ENCODE data around the gene ZNF230. TPM values are rescaled to one million over a fixed set of nuclear protein-coding genes. Genes with fewer than 3 reads are reported as not detected.

Gene ZNF230
- total RNA-seq, result 1 to 10 TPM; 4.4 to 5.0 TPM

DNA sequence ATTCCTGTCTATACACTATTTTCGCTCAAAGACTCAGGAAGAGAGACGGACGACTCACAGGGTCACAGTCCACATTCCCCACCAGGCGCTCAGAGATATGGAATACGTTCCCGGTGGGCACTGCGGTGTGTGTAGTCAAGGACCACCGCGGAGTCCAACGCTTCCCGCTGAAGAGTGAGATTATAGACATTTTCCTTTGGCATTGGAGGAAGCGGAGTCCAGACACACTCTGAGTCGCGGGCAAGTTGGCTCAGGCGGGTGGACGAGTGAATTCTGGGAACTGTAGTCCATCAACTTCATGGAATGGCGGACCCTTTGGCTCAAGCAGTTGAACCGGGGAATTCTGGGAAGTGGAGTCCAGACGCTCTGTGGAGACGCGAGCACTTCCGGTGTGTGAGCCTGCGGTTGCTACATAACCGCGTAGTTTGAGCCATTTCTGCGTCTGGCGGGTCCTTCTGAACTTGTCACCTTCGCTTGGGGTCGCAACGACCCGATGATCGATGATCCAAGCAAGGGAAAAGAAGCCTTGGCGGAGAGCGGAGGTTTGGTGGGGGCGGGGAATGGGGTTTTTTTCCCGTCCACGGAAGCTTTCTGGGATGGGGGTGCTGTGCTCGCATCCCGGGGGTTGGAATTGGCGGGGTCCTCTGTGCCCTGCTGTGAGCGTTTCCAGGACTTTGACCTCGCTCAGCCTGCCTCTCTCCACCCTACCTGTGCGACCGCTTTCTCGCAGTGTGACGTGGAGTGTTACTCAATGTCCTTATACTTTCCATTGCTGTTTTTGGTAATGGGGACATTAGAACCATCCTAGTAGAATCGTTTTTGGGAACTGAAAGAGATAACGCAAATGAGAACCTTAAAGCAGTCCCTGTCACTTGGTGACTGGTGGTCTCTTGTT lies at the start of gene ZNF230:
Gene ZNF230, plus strand, starts transcription at position 392 of the 895 bp plus-strand sequence. CDS start 4,122 bp downstream, outside the sequence.
- no peaks in the 10 kb centered on the region for H3K27me3 Mint-ChIP-seq (ENCODE audit: low read depth)
- DNase-seq, result peak; percentile 92
- H3K4me1 Mint-ChIP-seq (ENCODE audit: low read depth), result peaks cover 16% of the 10 kb centered on the region
- H3K4me3 Mint-ChIP-seq, result peak within 1 kb of the TSS; percentile 96
- H3K27ac Mint-ChIP-seq, result peak within 1 kb of the TSS; percentile 96
- POLR2A ChIA-PET, result interaction anchor here (0.8 to 1.8 kb wide), 3 partner anchors 68 to 103 kb away, joined by 3 to 6 read pairs (median 4); partner anchors contain the start of genes ZNF224 and ZNF45
- ATAC-seq, result peak; percentile 95
- H3K9me3 Mint-ChIP-seq (ENCODE audit: insufficient read depth), result peaks cover 24% of the 10 kb centered on the region
- CTCF ChIA-PET, result interaction anchor here (1.2 to 1.5 kb wide), 3 partner anchors 14 to 92 kb away, joined by 3 to 6 read pairs (median 6); partner anchors contain the start of gene ZNF221
- H3K36me3 Mint-ChIP-seq (ENCODE audit: low read depth), result peaks cover 24% of the 10 kb centered on the region

DNA sequence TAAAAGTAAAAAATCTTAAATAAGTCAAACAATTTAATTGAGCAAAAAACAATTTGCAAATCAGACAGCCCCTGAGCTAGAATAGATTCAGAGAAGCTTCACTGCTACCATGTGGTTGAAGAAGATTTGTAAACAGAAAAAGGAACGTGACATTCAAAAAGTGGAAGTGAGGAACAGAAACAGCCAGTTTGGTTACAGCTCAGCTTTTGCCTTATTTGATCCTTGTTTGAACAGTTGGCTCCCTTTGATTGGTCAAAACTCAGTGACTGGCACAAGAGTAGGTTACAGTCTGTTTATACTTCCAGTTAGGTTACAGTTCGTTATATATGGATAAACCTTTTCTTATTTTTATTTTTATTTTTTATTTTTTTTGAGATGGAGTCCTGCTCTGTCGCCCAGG lies 45.9 kb upstream of the ZNF230 start:
- ChIA-PET POLR2A (no interaction called here), CTCF (no interaction called here)
- Mint-ChIP-seq H3K4me1 (ENCODE audit: low read depth) (peaks cover 3% of the 10 kb centered on the region), H3K4me3 (no peak overlapping the region), H3K27ac (no peak overlapping the region), H3K36me3 (ENCODE audit: low read depth) (peaks cover 10% of the 10 kb centered on the region), H3K9me3 (ENCODE audit: insufficient read depth) (peaks cover 30% of the 10 kb centered on the region), H3K27me3 (ENCODE audit: low read depth) (no peaks in the 10 kb centered on the region)
- ATAC-seq (no peak), DNase-seq (no peak)

DNA sequence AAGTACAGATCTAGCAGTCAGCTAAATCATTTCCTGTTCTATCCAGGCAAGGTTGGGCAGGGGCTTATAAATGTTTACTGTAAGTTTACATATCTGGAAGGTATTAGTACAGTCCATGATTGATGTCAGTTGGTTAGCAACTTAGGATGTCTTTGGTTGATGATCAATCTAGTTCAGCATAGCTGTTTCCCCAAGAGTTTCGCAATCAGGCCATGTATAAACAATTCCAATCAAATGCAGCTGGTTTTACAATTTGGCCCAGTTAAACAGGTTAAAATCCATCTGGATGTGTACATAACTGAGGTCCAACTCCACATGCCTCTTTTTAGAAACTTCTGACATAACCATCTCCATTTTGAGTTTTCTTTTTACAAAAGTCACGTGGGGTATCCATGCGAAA lies 44.9 kb upstream of the ZNF230 start:
- ChIA-PET POLR2A (no interaction called here), CTCF (no interaction called here)
- Mint-ChIP-seq H3K4me3 (no peak overlapping the region), H3K27me3 (ENCODE audit: low read depth) (no peaks in the 10 kb centered on the region), H3K9me3 (ENCODE audit: insufficient read depth) (peaks cover 30% of the 10 kb centered on the region), H3K27ac (no peak overlapping the region), H3K4me1 (ENCODE audit: low read depth) (no peaks in the 10 kb centered on the region), H3K36me3 (ENCODE audit: low read depth) (peaks cover 6% of the 10 kb centered on the region)
- DNase-seq (no peak), ATAC-seq (no peak)

DNA sequence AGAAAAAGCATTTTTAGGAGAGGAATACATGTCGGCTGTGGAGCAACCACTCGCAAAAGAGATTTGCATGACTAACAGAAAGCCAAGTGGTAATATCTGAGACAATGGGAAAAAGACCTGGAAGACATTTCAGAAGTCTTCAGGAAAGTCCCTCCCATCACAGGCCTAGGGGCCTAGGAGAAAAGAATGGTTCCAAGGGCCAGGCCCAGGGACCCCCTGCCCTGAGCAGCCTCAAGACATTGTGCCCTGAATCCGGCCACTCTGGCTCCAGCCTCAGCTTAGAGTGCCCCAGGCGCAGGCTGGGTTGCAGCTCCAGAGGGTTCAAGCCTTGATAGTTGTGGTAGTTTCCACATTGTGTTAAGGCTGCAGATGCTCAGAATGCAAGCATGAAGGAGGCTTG lies 42.3 kb upstream of the ZNF230 start:
- Mint-ChIP-seq H3K27ac (no peak overlapping the region), H3K9me3 (ENCODE audit: insufficient read depth) (peaks cover 36% of the 10 kb centered on the region), H3K27me3 (ENCODE audit: low read depth) (no peaks in the 10 kb centered on the region), H3K36me3 (ENCODE audit: low read depth) (peaks cover 10% of the 10 kb centered on the region), H3K4me1 (ENCODE audit: low read depth) (no peaks in the 10 kb centered on the region), H3K4me3 (no peak overlapping the region)
- POLR2A ChIA-PET, result no interaction called here
- no peak for DNase-seq
- ATAC-seq, result no peak
- CTCF ChIA-PET, result no interaction called here

DNA sequence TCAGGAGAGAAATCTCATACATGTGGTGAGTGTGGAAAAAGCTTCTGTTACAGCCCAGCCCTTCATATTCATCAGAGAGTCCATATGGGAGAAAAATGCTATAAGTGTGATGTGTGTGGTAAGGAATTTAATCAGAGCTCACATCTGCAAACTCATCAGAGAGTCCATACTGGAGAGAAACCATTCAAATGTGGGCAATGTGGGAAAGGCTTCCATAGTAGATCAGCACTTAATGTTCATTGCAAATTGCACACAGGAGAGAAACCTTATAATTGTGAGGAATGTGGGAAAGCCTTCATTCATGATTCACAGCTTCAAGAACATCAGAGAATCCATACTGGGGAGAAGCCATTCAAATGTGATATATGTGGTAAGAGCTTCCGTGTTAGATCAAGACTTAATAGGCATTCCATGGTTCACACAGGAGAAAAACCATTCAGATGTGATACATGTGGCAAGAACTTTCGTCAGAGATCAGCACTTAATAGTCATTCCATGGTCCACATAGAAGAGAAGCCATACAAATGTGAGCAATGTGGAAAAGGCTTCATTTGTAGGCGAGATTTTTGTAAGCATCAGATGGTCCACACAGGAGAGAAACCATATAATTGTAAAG lies 36.6 kb upstream of the ZNF230 start:
- ChIA-PET CTCF (no interaction called here), POLR2A (no interaction called here)
- H3K9me3 Mint-ChIP-seq (ENCODE audit: insufficient read depth), result peaks cover 53% of the 10 kb centered on the region
- DNase-seq, result no peak
- H3K4me3 Mint-ChIP-seq, result no peak overlapping the region
- ATAC-seq, result no peak
- peaks cover 33% of the 10 kb centered on the region for H3K36me3 Mint-ChIP-seq (ENCODE audit: low read depth)
- H3K27ac Mint-ChIP-seq, result no peak overlapping the region
- H3K27me3 Mint-ChIP-seq (ENCODE audit: low read depth), result no peaks in the 10 kb centered on the region
- no peaks in the 10 kb centered on the region for H3K4me1 Mint-ChIP-seq (ENCODE audit: low read depth)

DNA sequence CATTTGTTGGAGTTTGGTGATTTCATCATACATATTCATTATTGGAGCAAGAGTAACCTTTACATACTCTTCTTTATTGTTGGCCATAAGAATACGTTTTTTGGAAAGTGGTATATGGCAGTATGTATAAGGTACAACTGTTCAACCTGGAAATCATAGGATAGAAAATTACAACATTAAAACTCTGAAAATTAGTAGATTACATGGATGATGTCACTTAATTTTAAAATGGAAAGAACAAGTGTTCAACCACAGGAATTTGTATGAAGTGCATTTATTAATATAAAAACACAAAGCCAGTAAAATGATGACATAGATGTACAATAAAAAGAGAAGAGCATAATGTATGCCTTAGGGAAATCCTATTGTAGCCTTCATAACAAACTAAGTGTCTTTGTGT lies 26.0 kb upstream of the ZNF230 start:
- CTCF ChIA-PET, result no interaction called here
- Mint-ChIP-seq H3K27me3 (ENCODE audit: low read depth) (no peaks in the 10 kb centered on the region), H3K27ac (no peak overlapping the region), H3K36me3 (ENCODE audit: low read depth) (no peaks in the 10 kb centered on the region), H3K4me1 (ENCODE audit: low read depth) (no peaks in the 10 kb centered on the region), H3K4me3 (no peak overlapping the region), H3K9me3 (ENCODE audit: insufficient read depth) (peaks cover 37% of the 10 kb centered on the region)
- DNase-seq, result no peak
- ATAC-seq, result no peak
- POLR2A ChIA-PET, result no interaction called here

DNA sequence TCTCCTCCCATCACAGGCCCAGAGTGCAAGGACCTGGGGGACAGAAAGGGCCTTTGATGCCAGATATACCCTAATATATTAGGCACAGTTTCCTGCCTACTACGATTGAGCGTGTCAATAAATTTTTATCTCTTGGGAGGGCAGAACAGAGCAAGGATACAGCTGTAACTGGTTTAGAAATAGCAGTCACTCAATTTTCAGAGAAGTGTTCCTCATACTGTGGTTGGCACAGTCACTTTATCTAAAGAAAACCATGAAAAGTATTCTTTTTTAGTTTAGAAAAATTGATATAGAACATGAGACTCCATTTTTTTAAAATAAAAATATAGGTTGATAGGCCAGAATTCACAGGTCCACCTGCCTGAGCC lies 19.2 kb upstream of the ZNF230 start:
- Mint-ChIP-seq H3K4me3 (peak overlapping the region; percentile 42), H3K36me3 (ENCODE audit: low read depth) (peaks cover 7% of the 10 kb centered on the region), H3K27ac (no peak overlapping the region), H3K4me1 (ENCODE audit: low read depth) (peaks cover 6% of the 10 kb centered on the region), H3K27me3 (ENCODE audit: low read depth) (no peaks in the 10 kb centered on the region), H3K9me3 (ENCODE audit: insufficient read depth) (peaks cover 12% of the 10 kb centered on the region)
- POLR2A ChIA-PET, result interaction anchor here (0.6 kb wide), 1 partner anchor 163 kb away, joined by 3 read pairs; no protein-coding TSS in a partner anchor
- no peak for DNase-seq
- no peak for ATAC-seq
- CTCF ChIA-PET, result no interaction called here

DNA sequence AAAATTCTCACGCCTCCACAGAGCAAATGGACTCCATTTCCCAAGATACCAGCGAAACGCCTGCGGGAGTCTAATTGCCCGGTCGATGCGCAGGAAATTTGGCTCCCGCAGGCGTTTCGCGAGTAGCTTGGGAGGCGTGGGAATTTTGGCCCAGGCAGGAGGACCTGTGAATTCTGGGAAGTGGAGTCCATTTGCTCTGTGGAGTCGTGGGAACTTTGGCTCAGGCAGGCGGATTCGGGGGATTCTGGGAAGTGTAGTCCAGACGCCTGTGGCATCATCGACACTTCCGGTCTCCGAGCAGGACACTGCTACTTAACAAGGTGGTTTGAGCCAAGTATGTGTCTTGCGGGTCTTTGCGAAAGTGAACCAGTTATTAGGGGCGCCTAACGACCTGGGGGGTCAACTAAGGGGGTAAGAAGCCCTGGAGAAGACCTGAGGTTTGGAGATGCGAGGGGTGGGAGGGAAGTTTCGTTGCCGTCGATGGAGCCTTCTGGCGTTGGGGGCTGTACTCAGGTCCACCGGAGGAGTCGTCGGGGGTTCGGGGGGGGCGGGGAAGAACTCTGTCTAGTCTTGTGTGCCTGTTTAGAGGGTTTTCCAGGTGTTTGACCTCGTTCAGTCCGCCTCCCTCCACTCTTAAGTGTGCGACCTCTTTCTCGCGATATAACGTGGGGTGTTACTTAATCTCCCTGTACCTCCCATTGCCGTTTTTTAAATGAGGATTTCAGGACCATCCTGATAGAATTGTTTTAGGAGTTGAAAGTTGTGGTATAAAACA lies 18.7 kb upstream of the ZNF230 start, which contains the start of gene ZNF155:
Gene ZNF155, plus strand, starts transcription at position 277 of the 775 bp plus-strand sequence. CDS start 4,356 bp downstream, outside the sequence.
- ChIA-PET CTCF (no interaction called here), POLR2A (interaction anchor here (0.6 kb wide), 1 partner anchor 163 kb away, joined by 3 read pairs; no protein-coding TSS in a partner anchor)
- H3K27ac Mint-ChIP-seq, result peak within 1 kb of the TSS; percentile 94
- no peaks in the 10 kb centered on the region for H3K27me3 Mint-ChIP-seq (ENCODE audit: low read depth)
- peak within 1 kb of the TSS; percentile 89 for H3K4me3 Mint-ChIP-seq
- H3K4me1 Mint-ChIP-seq (ENCODE audit: low read depth), result peaks cover 6% of the 10 kb centered on the region
- peak; percentile 84 for ATAC-seq
- peaks cover 8% of the 10 kb centered on the region for H3K36me3 Mint-ChIP-seq (ENCODE audit: low read depth)
- H3K9me3 Mint-ChIP-seq (ENCODE audit: insufficient read depth), result peaks cover 8% of the 10 kb centered on the region
- peak; percentile 71 for DNase-seq

DNA sequence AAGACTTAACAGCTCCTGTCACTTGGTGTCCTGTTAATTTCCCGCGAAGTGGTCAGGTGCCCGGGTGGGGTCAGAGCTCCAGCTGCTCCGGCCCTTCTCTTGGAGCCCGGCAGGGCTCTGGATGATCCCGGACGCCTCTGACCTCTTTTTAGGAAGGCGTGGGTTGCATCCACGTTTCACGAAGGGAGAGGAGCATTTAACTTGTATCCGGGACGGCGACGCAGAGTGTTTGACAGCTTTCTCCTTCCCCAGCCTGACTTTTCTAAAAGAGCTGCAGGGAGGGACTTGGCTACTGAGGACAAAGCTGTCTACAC lies 18.1 kb upstream of the ZNF230 start:
- ChIA-PET CTCF (no interaction called here), POLR2A (no interaction called here)
- ATAC-seq (no peak), DNase-seq (no peak)
- Mint-ChIP-seq H3K27me3 (ENCODE audit: low read depth) (no peaks in the 10 kb centered on the region), H3K9me3 (ENCODE audit: insufficient read depth) (peaks cover 5% of the 10 kb centered on the region), H3K27ac (peak overlapping the region; percentile 94), H3K4me1 (ENCODE audit: low read depth) (peaks cover 6% of the 10 kb centered on the region), H3K4me3 (peak overlapping the region; percentile 89), H3K36me3 (ENCODE audit: low read depth) (peaks cover 13% of the 10 kb centered on the region)

DNA sequence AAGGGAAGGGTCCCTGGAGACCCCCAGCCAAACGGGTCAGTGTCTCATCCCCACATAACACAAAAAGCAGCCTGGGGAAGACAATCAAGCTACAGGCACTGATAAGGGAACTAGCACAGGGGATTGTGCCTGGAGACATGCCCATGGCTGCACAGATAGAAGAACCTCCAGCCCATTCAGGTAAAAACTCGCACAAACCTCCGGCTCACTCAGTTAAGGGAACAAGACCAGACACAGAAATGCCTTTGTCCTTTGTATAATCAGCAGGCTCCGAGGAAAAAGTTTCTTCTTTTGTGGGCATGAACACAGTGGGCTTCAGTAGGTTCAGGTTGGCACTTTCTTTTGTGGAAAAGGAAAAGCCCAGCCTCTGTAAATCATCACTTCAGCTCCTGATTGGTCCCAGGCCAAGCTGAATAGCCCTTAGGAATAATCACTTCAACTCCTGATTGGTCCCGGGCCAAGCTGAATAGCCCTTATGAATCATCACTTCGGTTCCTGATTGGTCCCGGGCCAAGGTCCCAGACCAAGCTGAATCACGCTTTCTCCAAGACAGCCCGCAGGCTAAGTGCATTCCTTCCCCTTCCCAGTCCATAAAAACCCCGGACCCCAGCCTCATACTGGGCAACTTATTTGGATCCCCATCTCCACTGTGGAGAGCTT lies 5.0 kb upstream of the ZNF230 start:
- no peak overlapping the region for H3K4me3 Mint-ChIP-seq
- no peak for ATAC-seq
- ChIA-PET CTCF (no interaction called here), POLR2A (no interaction called here)
- peaks cover 30% of the 10 kb centered on the region for H3K36me3 Mint-ChIP-seq (ENCODE audit: low read depth)
- DNase-seq, result no peak
- H3K27me3 Mint-ChIP-seq (ENCODE audit: low read depth), result no peaks in the 10 kb centered on the region
- H3K27ac Mint-ChIP-seq, result no peak overlapping the region
- H3K9me3 Mint-ChIP-seq (ENCODE audit: insufficient read depth), result peaks cover 4% of the 10 kb centered on the region
- peaks cover 9% of the 10 kb centered on the region for H3K4me1 Mint-ChIP-seq (ENCODE audit: low read depth)

DNA sequence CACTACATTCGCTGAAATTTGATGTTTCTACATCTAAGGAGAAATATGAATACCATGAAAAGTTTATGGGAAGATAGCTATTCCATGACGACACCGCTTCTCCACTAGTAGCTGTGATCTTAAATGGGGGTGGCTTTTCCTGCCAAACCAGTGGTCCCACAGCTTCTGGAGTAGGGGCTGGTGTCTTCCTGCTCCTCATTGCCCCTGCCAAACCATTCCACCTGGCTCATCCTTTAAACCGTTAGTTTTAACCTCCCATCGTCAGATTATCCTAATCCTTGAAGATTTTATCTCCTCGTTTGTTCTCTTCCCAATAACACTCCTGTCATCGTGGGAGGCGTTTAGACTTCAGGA lies 568 bp upstream of the ZNF230 start:
- Mint-ChIP-seq H3K4me3 (peak overlapping the region; percentile 96), H3K9me3 (ENCODE audit: insufficient read depth) (peaks cover 18% of the 10 kb centered on the region), H3K27ac (peak overlapping the region; percentile 96), H3K4me1 (ENCODE audit: low read depth) (peaks cover 16% of the 10 kb centered on the region), H3K36me3 (ENCODE audit: low read depth) (peaks cover 20% of the 10 kb centered on the region), H3K27me3 (ENCODE audit: low read depth) (no peaks in the 10 kb centered on the region)
- DNase-seq (no peak), ATAC-seq (no peak)
- ChIA-PET CTCF (interaction anchor here (1.5 kb wide), 1 partner anchor 93 kb away, joined by 6 read pairs; no protein-coding TSS in a partner anchor), POLR2A (no interaction called here)

Measured in activated CD8-positive, alpha-beta T cell treated with anti-CD3 and anti-CD28 coated beads, Interleukin-2, amount 10 ng/mL, durations not matched to agents 7 days and 5 days (primary cell).